H1 (cell line): ENCODE measurements around the gene HM13. TPM values are rescaled to one million over a fixed set of nuclear protein-coding genes. Genes with fewer than 3 reads are reported as not detected.
A peak's percentile ranks its signal among the peaks of the same experiment; 100 is the strongest.

Experiments used
- CTCF ChIA-PET: fragments of 300-600 bp; sonication (Branson Sonifier 250); formaldehyde crosslinking; loops from one replicate; lab custom pipeline; 2021; ENCODE audit not compliant: partially characterized antibody; lab: Charles Lee
- POLR2A ChIA-PET: fragments of 300-600 bp; sonication (Branson Sonifier 250); formaldehyde crosslinking; loops from one replicate; lab custom pipeline; 2021; ENCODE audit warnings: inconsistent platforms; ENCODE audit not compliant: partially characterized antibody; lab: Charles Lee
- DNase-seq, 2 experiments: peaks; one replicate each; pipeline versions ENCODE4 v3.0.0 to v3.0.0-alpha.2; 2010 to 2022; ENCODE audit warnings: low spot score in 2 of 2, low read depth in 1 of 2, mixed read lengths in 1 of 2
- FAIRE-seq: peaks from 2 replicates; lab custom pipeline; 2011; peaks lifted over from hg19 to GRCh38; lab: Jason Lieb, UNC
- H2AFZ ChIP-seq: 2 replicates; pipeline ENCODE4 v1.8.1; 2012; ENCODE audit warnings: low read length, inconsistent platforms
- H2AK5ac ChIP-seq: 2 replicates; pipeline ENCODE4 v1.6.1; 2013; ENCODE audit warnings: low read depth, low read length
- H2BK120ac ChIP-seq: replicated peaks from 2 replicates; pipeline ENCODE3; 2013; ENCODE audit warnings: low read depth, low read length, inconsistent platforms
- H2BK12ac ChIP-seq: 2 replicates; pipeline ENCODE4 v1.6.1; 2013; ENCODE audit warnings: low read depth, low read length
- H2BK15ac ChIP-seq: 2 replicates; pipeline ENCODE4 v1.6.1; 2013; ENCODE audit warnings: low read length
- H2BK20ac ChIP-seq: 2 replicates; pipeline ENCODE4 v1.6.1; 2013; ENCODE audit warnings: low read length
- H2BK5ac ChIP-seq: 2 replicates; pipeline ENCODE4 v1.6.1; 2013; ENCODE audit warnings: low read depth, low read length
- H3K14ac ChIP-seq: 2 replicates; pipeline ENCODE4 v1.6.1; 2013; ENCODE audit warnings: inconsistent platforms; ENCODE audit not compliant: insufficient read length
- H3K18ac ChIP-seq: 2 replicates; pipeline ENCODE4 v1.6.1; 2013; ENCODE audit warnings: low read length; ENCODE audit errors: extremely low read depth
- H3K23ac ChIP-seq: 2 replicates; pipeline ENCODE4 v1.6.1; 2013; ENCODE audit warnings: inconsistent platforms; ENCODE audit not compliant: insufficient read length
- H3K23me2 ChIP-seq: 2 replicates; pipeline ENCODE4 v1.6.1; 2013; ENCODE audit warnings: low read depth, low read length
- H3K27ac ChIP-seq: 2 replicates; pipeline ENCODE4 v1.6.1; 2011; ENCODE audit warnings: low read depth, low read length, inconsistent platforms
- H3K27me3 ChIP-seq, 4 experiments: replicated peaks in 1 of 4; 1 replicate in 1 of 4; 2 replicates in 3 of 4; pipeline versions ENCODE4 v1.6.1 to v1.8.1; 2011 to 2013; ENCODE audit warnings: low read length in 3 of 4, mild to moderate bottlenecking in 3 of 4, inconsistent platforms in 2 of 4, mixed read lengths in 2 of 4, moderate library complexity in 1 of 4; ENCODE audit not compliant: control insufficient read depth in 3 of 4, insufficient read depth in 3 of 4; ENCODE audit errors: extremely low read depth in 1 of 4
- H3K36me3 ChIP-seq, 4 experiments: 2 replicates each; pipeline versions ENCODE4 v1.6.1 to v1.8.1; 2011 to 2013; ENCODE audit warnings: mild to moderate bottlenecking in 4 of 4, low read length in 3 of 4, moderate library complexity in 2 of 4, control low read depth in 1 of 4, inconsistent platforms in 1 of 4; ENCODE audit not compliant: insufficient read depth in 4 of 4, control insufficient read depth in 2 of 4
- H3K4ac ChIP-seq: replicated peaks from 2 replicates; pipeline ENCODE3; 2013; ENCODE audit warnings: low read length, low read depth, mixed read lengths, inconsistent platforms; ENCODE audit not compliant: insufficient read length
- H3K4me1 ChIP-seq, 4 experiments: replicated peaks in 1 of 4; 1 replicate in 1 of 4; 2 replicates in 3 of 4; pipeline versions ENCODE4 v1.6.1 to v1.8.1; 2011 to 2013; ENCODE audit warnings: low read length in 3 of 4, inconsistent platforms in 2 of 4, mixed read lengths in 1 of 4; ENCODE audit not compliant: insufficient read depth in 4 of 4, control insufficient read depth in 3 of 4
- H3K4me2 ChIP-seq, 2 experiments: 2 replicates each; pipeline versions ENCODE4 v1.6.1 to v1.8.1; 2011 to 2013; ENCODE audit warnings: low read depth in 2 of 2, low read length in 2 of 2, control low read depth in 1 of 2, inconsistent platforms in 1 of 2, mild to moderate bottlenecking in 1 of 2; ENCODE audit not compliant: insufficient read depth in 1 of 2
- H3K4me3 ChIP-seq, 4 experiments: fragments of 200-600, 300-600 bp in 1 of 4; sonication (generic), shearing (Covaris generic), sonication (Bioruptor Twin) in 1 of 4; 2 replicates each; pipeline versions ENCODE4 v1.5.1 to v1.8.1; 2011 to 2016; ENCODE audit warnings: low read length in 4 of 4, low read depth in 3 of 4, control low read depth in 2 of 4, inconsistent platforms in 2 of 4, mild to moderate bottlenecking in 2 of 4, mixed read lengths in 1 of 4, moderate library complexity in 1 of 4; ENCODE audit not compliant: insufficient read depth in 2 of 4; ENCODE audit errors: extremely low read depth in 1 of 4
- H3K56ac ChIP-seq: replicated peaks from 2 replicates; pipeline ENCODE3; 2013; ENCODE audit warnings: low read depth, mild to moderate bottlenecking, mixed read lengths, low read length, inconsistent platforms; ENCODE audit not compliant: insufficient read length
- H3K79me1 ChIP-seq: 2 replicates; pipeline ENCODE4 v1.6.1; 2013; ENCODE audit warnings: low read depth, low read length, control low read depth
- H3K79me2 ChIP-seq, 2 experiments: 2 replicates each; pipeline versions ENCODE4 v1.6.1 to v1.8.1; 2012 to 2013; ENCODE audit warnings: low read length in 2 of 2, mild to moderate bottlenecking in 2 of 2, inconsistent platforms in 1 of 2; ENCODE audit not compliant: insufficient read depth in 2 of 2, control insufficient read depth in 1 of 2
- H3K9ac ChIP-seq, 4 experiments: replicated peaks in 1 of 4; 1 replicate in 1 of 4; 2 replicates in 3 of 4; pipeline versions ENCODE4 v1.6.1 to v1.8.1; 2011 to 2013; ENCODE audit warnings: low read depth in 3 of 4, low read length in 3 of 4, control low read depth in 2 of 4, mild to moderate bottlenecking in 2 of 4, moderate library complexity in 2 of 4, inconsistent platforms in 1 of 4; ENCODE audit errors: extremely low read depth in 1 of 4
- H3K9me3 ChIP-seq, 2 experiments: 2 replicates each; pipeline versions ENCODE4 v1.6.1 to v1.8.1; 2012 to 2013; ENCODE audit warnings: mild to moderate bottlenecking in 2 of 2, moderate library complexity in 2 of 2, control low read depth in 1 of 2, inconsistent platforms in 1 of 2, low read depth in 1 of 2, low read length in 1 of 2, mixed read lengths in 1 of 2; ENCODE audit not compliant: insufficient read depth in 2 of 2
- H4K20me1 ChIP-seq, 2 experiments: replicated peaks in 1 of 2; 2 replicates each; pipeline versions ENCODE3 to v1.8.1; 2011 to 2013; ENCODE audit warnings: inconsistent platforms in 2 of 2, low read length in 2 of 2, mild to moderate bottlenecking in 1 of 2; ENCODE audit not compliant: insufficient read depth in 2 of 2, control insufficient read depth in 1 of 2
- H4K5ac ChIP-seq: 2 replicates; pipeline ENCODE4 v1.6.1; 2013; ENCODE audit warnings: low read length, low read depth, mixed read lengths, inconsistent platforms; ENCODE audit not compliant: insufficient read length
- H4K8ac ChIP-seq: 2 replicates; pipeline ENCODE4 v1.8.0; 2013; ENCODE audit warnings: mild to moderate bottlenecking, moderate library complexity, low read length, inconsistent platforms; ENCODE audit not compliant: insufficient read depth; ENCODE audit errors: extremely low read depth
- H4K91ac ChIP-seq: replicated peaks from 2 replicates; pipeline ENCODE3; 2013; ENCODE audit warnings: low read length, mixed read lengths, inconsistent platforms; ENCODE audit not compliant: insufficient read length
- CHD2 ChIP-seq: IDR thresholded peaks from 2 replicates; pipeline ENCODE4 v1.6.1; 2012; ENCODE audit warnings: low read length, improper control_type of control experiment
- GABPA ChIP-seq: IDR thresholded peaks from 2 replicates; pipeline ENCODE4 v1.6.1; 2011; ENCODE audit warnings: mild to moderate bottlenecking, low read length, moderate library complexity, borderline replicate concordance; ENCODE audit not compliant: insufficient read depth
- HDAC2 ChIP-seq, 2 experiments: fragments of 300-600 bp in 1 of 2; sonication (generic) in 1 of 2; IDR thresholded peaks; 2 replicates each; pipeline ENCODE4 v1.6.1; 2011 to 2012; ENCODE audit warnings: low read depth in 2 of 2, low read length in 2 of 2, mild to moderate bottlenecking in 2 of 2, moderate library complexity in 2 of 2, borderline replicate concordance in 1 of 2, inconsistent platforms in 1 of 2
- HDAC6 ChIP-seq: IDR thresholded peaks from one replicate; pipeline ENCODE4 v1.7.1; 2012; ENCODE audit warnings: low read depth, mild to moderate bottlenecking, inconsistent platforms, low read length, moderate library complexity
- KDM4A ChIP-seq: IDR thresholded peaks from one replicate; pipeline ENCODE4 v1.7.1; 2012; ENCODE audit warnings: low read depth, mild to moderate bottlenecking, moderate library complexity, low read length, inconsistent platforms; ENCODE audit not compliant: severe bottlenecking
- RNF2 ChIP-seq: fragments of 200-900, 300-1000 bp; sonication (generic); IDR thresholded peaks from 2 replicates; pipeline ENCODE4 v1.7.1; 2016; ENCODE audit warnings: borderline replicate concordance, low read depth, mild to moderate bottlenecking, antibody characterized with exemption, low read length; ENCODE audit not compliant: poor library complexity, severe bottlenecking; ENCODE audit errors: missing control alignments
- SUZ12 ChIP-seq: fragments of 200-600 bp; sonication (generic); IDR thresholded peaks from 2 replicates; pipeline ENCODE4 v1.6.1; 2012; ENCODE audit warnings: mild to moderate bottlenecking, inconsistent platforms, low read length, moderate library complexity, mixed read lengths
- TAF7 ChIP-seq: optimal IDR thresholded peaks from 2 replicates; pipeline ENCODE3; 2011; ENCODE audit warnings: low read depth, mild to moderate bottlenecking, inconsistent platforms, low read length, moderate library complexity, borderline replicate concordance
- TBP ChIP-seq: IDR thresholded peaks from 2 replicates; pipeline ENCODE4 v1.6.1; 2011; ENCODE audit warnings: low read depth, low read length, improper control_type of control experiment
- WGBS, 2 experiments: shearing (Covaris generic) in 1 of 2; methylation state at CpG; one replicate each; pipeline versions ENCODE4 v1.1.6 to v1.1.7; 2013 to 2015; ENCODE audit warnings: low lambda C conversion rate in 2 of 2, mixed read lengths in 2 of 2, inconsistent platforms in 1 of 2, low coverage in 1 of 2, missing lambda C conversion rate in 1 of 2; ENCODE audit not compliant: insufficient replicate concordance in 2 of 2, insufficient coverage in 1 of 2, insufficient read length in 1 of 2; ENCODE audit errors: extremely low coverage in 1 of 2, missing lambda C conversion rate in 1 of 2; 5-methylcytosine and 5-hydroxymethylcytosine counted together
- polyA plus RNA-seq, 7 experiments: library from polyadenylated mRNA; depleted of rRNA in 3 of 7; stranded (reverse) in 5 of 7; unstranded in 2 of 7; fragments of >200 nt in 5 of 7; fragments of 200-250 nt in 2 of 7; gene quantifications; 1 replicate in 5 of 7; 2 replicates in 1 of 7; 4 replicates in 1 of 7; pipeline versions ENCODE4 v1.2.1 to v1.2.3, GENCODE V29; 2011 to 2013; ENCODE audit warnings: missing spikeins in 2 of 7, mixed read lengths in 2 of 7
- total RNA-seq: library from RNA; stranded (reverse); fragmentation: NEBNext Ultra II Directional; extraction: Animal tissue kit (Norgen Biotek cat#: 25700); gene quantifications from 2 replicates; pipeline ENCODE4 v1.2.1, GENCODE V29; 2021
- TF ChIP-seq, protein P1 (sequence below): IDR thresholded peaks from 2 replicates; pipeline ENCODE4 v1.6.1; 2011; ENCODE audit warnings: low read depth, mild to moderate bottlenecking, low read length; ENCODE audit not compliant: insufficient read depth

The HM13 gene
- total and polyA plus RNA-seq, 2 of the 8 experiments (the other 6 are each of a cell fraction or from before 2014, with no cell fraction given) = 118 to 183 TPM

DNA sequence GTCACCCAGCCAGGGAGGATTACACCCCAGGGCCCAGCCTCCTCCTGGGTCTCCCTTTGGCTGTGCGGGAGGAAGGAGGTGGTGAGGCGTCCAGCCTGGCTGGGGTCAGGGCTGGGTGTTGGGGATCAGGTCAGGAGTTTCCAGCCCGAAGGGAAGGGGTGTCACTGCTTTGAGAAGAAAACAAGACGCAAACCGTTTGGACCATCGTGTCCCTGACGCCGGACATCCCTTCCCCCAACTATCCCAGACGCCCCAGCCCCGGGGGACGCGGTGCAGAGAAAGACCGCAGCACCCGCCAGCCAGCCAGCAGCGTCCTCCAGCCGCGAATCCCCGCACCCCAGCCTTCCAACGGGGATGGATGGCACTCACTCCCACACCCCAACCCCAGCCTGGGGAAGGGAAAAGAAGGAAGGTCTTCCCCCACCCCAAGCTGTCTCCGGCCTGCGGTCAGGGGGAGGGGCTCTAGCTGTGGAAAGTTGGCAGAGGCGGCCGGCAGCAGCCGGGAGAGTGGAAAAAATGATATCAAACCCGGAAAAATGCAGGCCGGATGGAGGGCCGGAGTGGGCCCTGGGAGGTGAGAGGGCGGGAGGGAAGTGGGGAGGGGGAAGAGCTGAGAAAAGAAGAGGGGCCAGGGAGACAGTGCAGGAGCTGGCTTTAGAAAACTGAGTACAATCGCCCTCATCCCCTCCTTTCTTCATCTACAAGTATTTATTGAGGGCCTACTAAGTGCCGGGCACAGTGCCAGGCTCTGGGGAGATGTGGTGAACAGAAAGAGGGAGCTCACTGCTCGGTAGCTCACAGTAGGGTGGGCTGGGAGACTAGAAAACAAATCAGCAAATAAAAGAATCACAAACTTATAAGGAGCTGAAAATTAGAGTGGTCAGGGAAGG lies 28.5 kb upstream of the HM13 start:
- POLR2A ChIA-PET = interaction anchor here (0.7 kb wide), 1 partner anchor 67 kb away, joined by 4 read pairs; no protein-coding TSS in a partner anchor
- no peak overlapping the region for H2AFZ ChIP-seq
- TF ChIP-seq KDM4A (no peak), GABPA (no peak), TAF7 (no peak), HDAC2 (IDR thresholded peaks at IDR 0.05; ENCODE audit: borderline replicate concordance in 1 of 2, low read depth in 2 of 2, low read length in 2 of 2) (no peak), HDAC6 (no peak), CHD2 (no peak), RNF2 (no peak), SUZ12 (no peak), TBP (no peak)
- TF ChIP-seq, protein P1, sequence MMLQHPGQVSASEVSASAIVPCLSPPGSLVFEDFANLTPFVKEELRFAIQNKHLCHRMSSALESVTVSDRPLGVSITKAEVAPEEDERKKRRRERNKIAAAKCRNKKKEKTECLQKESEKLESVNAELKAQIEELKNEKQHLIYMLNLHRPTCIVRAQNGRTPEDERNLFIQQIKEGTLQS = no peak

More for the DNA sequence above, 28.5 kb upstream of the HM13 start:
- Histone ChIP-seq H3K79me2 (no peaks in the 10 kb centered on the region), H3K18ac (no peak overlapping the region), H3K4me3 (peak overlapping the region in 1 of 4 experiments; percentile 26; a peak in 1 of 8 replicates), H4K8ac (no peak overlapping the region), H2BK5ac (no peak overlapping the region), H3K23ac (no peak overlapping the region), H3K4ac (no peak overlapping the region), H2BK15ac (no peak overlapping the region), H2AK5ac (no peak overlapping the region), H3K9me3 (peaks cover 72 to 73% of the 10 kb centered on the region in 2 experiments), H3K36me3 (peaks cover 0 to 2% (median 0%) of the 10 kb centered on the region in 4 experiments; a peak in 2 of 8 replicates), H3K27me3 (no peaks in the 10 kb centered on the region), H2BK20ac (no peak overlapping the region), H3K9ac (no peak overlapping the region), H4K20me1 (no peaks in the 10 kb centered on the region), H3K23me2 (no peaks in the 10 kb centered on the region), H3K4me2 (no peak overlapping the region), H2BK12ac (no peak overlapping the region), H4K91ac (no peak overlapping the region), H3K4me1 (no peaks in the 10 kb centered on the region), H3K79me1 (no peaks in the 10 kb centered on the region), H3K56ac (no peak overlapping the region), H3K14ac (no peak overlapping the region), H4K5ac (no peak overlapping the region), H3K27ac (no peak overlapping the region), H2BK120ac (no peak overlapping the region)
- CTCF ChIA-PET = interaction anchor here (1.2 kb wide), 1 partner anchor 17 kb away, joined by 3 read pairs; no protein-coding TSS in a partner anchor
- WGBS, 2 experiments = 86% methylated on average over 30 of the region's 31 CpGs; no CpG with 5 or more reads in 1 of the 2 experiments
- FAIRE-seq (no peak), DNase-seq (no peak)
